Psoas muscle (tissue), 8 donors: ENCODE data around the gene HMX2. TPM values are rescaled to one million over a fixed set of nuclear protein-coding genes. Genes with fewer than 3 reads are reported as not detected.

Experiments
- ATAC-seq, 4 donors: fragments of 200-7000 bp; cut with Tn5 transposase; one replicate each; pipeline ENCODE4 v1.9.1; 2020; ENCODE audit warnings: moderate library complexity in 3 of 4, mild to moderate bottlenecking in 2 of 4
- DNase-seq, 2 donors: peaks; one replicate each; pipeline ENCODE4 v3.0.0-alpha.2; 2020
- H3K27ac ChIP-seq: fragments of 200-600 bp; one replicate; pipeline ENCODE4 v1.8.0; 2022
- H3K27me3 ChIP-seq, 3 donors: fragments of 200-600 bp in 1 of 3; one replicate each; pipeline versions ENCODE4 v1.6.1 to v1.8.0; 2013 to 2022; ENCODE audit warnings: low read length in 2 of 3, mild to moderate bottlenecking in 2 of 3, moderate library complexity in 1 of 3; ENCODE audit not compliant: insufficient read depth in 3 of 3
- H3K36me3 ChIP-seq, 2 donors: fragments of 200-600 bp in 1 of 2; one replicate each; pipeline versions ENCODE4 v1.6.1 to v1.8.0; 2013 to 2022; ENCODE audit warnings: low read depth in 1 of 2, mild to moderate bottlenecking in 1 of 2, moderate library complexity in 1 of 2; ENCODE audit not compliant: insufficient read depth in 1 of 2
- H3K4me1 ChIP-seq: fragments of 200-600 bp; one replicate; pipeline ENCODE4 v1.8.0; 2022
- H3K4me3 ChIP-seq: fragments of 200-600 bp; one replicate; pipeline ENCODE4 v1.8.0; 2022; ENCODE audit warnings: mild to moderate bottlenecking
- H3K9me3 ChIP-seq: fragments of 200-600 bp; one replicate; pipeline ENCODE4 v1.8.0; 2022
- WGBS, 3 donors: extraction: QIAGEN DNeasy Blood & Tissue Kit; methylation state at CpG; one replicate each; pipeline versions ENCODE4 v1.1.6 to v1.1.7; 2013; 5-methylcytosine and 5-hydroxymethylcytosine counted together
- intact Hi-C, 2 donors: fragments of 100-400 bp; cut with DNase I; formaldehyde crosslinking; loops; one replicate each; pipeline versions ENCODE4 v1.11.0 to v1.14.2; 2022
- polyA plus RNA-seq, 3 donors: library from polyadenylated mRNA; stranded (reverse); fragments of 200-250 nt; gene quantifications; one replicate each; pipeline ENCODE4 v1.2.3, GENCODE V29; 2013
- total RNA-seq, 4 donors: library from RNA; stranded (reverse); fragmentation: NEBNext Ultra II Directional in 2 of 4; extraction: Animal tissue kit (Norgen Biotek cat#: 25700) in 2 of 4; gene quantifications; one replicate each; pipeline versions ENCODE4 v1.2.1 to v1.2.4, GENCODE V29; 2021 to 2023
- TF ChIP-seq, protein P1 (sequence below): fragments of 200-600 bp; IDR thresholded peaks from one replicate; pipeline ENCODE4 v1.8.0; 2022; ENCODE audit warnings: antibody characterized with exemption
- donor health status: healthy with polysubstance abuse.
- donor health status: DM: no; HTN: no; CAD: no; lungs with moderate emphysema.
- donor health status: Bipolar disorder and iron deficiency.
- donor health status: healthy.
- donor health status: DM: yes; HTN: yes; CAD: no.
- donor health status: DM: no; HTN: no; CAD: no.
- donor health status: DM: no; HTN: no; CAD: no.
- donor health status: DM: yes; HTN: yes; CAD: no.

HMX2 gene
- total and polyA plus RNA-seq, 7 donors = not detected

DNA sequence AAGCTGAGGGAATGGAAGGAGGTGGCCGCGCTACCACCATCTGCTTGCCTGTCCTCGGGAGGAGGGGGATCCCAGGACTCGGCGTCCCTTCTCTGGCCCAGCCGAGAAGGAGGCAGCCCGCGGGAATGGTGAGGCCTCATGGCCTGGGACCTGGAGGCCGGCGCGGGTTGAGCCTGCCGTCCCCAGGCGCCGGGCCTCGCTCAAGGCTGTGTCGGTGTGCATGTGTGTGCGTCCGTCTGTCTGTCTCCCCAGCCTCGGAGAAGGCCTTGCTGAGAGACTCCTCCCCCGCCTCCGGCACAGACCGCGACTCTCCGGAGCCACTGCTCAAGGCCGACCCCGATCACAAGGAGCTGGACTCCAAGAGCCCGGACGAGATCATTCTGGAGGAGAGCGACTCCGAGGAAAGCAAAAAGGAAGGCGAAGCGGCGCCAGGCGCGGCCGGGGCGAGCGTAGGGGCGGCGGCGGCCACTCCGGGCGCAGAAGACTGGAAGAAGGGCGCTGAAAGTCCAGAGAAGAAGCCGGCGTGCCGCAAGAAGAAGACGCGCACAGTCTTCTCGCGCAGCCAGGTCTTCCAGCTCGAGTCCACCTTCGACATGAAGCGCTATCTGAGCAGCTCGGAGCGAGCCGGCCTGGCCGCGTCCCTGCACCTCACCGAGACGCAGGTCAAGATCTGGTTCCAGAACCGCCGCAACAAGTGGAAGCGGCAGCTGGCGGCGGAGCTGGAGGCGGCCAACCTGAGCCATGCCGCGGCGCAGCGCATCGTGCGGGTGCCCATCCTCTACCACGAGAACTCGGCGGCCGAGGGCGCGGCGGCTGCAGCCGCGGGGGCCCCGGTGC lies 10.9 kb upstream of the HMX2 start:
- DNase-seq = no peak
- H3K9me3 ChIP-seq = no peaks in the 10 kb centered on the region
- intact Hi-C loops = loop anchor here in 1 of 2 donors (10.0 kb wide), 1 partner anchor 828 kb away; no protein-coding TSS in a partner anchor
- peaks cover 0 to 100% (median 66%) of the 10 kb centered on the region in 3 donors for H3K27me3 ChIP-seq
- H3K36me3 ChIP-seq = no peaks in the 10 kb centered on the region
- H3K27ac ChIP-seq = no peak overlapping the region
- peaks cover 29% of the 10 kb centered on the region for H3K4me1 ChIP-seq
- TF ChIP-seq, protein P1, sequence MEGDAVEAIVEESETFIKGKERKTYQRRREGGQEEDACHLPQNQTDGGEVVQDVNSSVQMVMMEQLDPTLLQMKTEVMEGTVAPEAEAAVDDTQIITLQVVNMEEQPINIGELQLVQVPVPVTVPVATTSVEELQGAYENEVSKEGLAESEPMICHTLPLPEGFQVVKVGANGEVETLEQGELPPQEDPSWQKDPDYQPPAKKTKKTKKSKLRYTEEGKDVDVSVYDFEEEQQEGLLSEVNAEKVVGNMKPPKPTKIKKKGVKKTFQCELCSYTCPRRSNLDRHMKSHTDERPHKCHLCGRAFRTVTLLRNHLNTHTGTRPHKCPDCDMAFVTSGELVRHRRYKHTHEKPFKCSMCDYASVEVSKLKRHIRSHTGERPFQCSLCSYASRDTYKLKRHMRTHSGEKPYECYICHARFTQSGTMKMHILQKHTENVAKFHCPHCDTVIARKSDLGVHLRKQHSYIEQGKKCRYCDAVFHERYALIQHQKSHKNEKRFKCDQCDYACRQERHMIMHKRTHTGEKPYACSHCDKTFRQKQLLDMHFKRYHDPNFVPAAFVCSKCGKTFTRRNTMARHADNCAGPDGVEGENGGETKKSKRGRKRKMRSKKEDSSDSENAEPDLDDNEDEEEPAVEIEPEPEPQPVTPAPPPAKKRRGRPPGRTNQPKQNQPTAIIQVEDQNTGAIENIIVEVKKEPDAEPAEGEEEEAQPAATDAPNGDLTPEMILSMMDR = no peak
- WGBS, 3 donors = 1% methylated on average over 79 to 83 of the region's 83 CpGs
- peak overlapping the region; percentile 60 for H3K4me3 ChIP-seq
- peak in 2 of 4 donors; percentile 17 to 20 for ATAC-seq

DNA sequence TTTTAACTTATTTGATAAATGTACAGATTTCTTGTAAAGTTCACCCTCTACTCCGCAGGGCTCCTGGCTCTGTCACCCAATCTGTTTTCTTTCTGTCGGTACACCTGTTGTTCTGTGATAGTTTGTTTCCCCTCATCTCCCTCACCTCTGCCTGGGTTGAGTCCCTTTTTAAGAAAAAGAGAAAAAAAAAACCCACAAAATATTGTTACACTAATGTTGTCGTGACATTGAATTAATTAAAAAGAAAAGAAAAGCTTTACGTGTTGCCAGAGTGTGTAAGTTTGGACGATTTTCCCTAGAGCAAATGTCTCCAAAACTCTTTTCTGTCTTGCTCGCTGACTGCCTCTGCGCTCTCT lies 8.8 kb upstream of the HMX2 start:
- ATAC-seq (no peak), DNase-seq (no peak)
- peaks cover 17% of the 10 kb centered on the region for H3K4me1 ChIP-seq
- no peak overlapping the region for H3K4me3 ChIP-seq
- H3K9me3 ChIP-seq = no peaks in the 10 kb centered on the region
- intact Hi-C loops = loop anchor here in 1 of 2 donors (10.0 kb wide), 1 partner anchor 826 kb away; no protein-coding TSS in a partner anchor
- peaks cover 0 to 100% (median 71%) of the 10 kb centered on the region in 3 donors for H3K27me3 ChIP-seq
- no peaks in the 10 kb centered on the region for H3K36me3 ChIP-seq
- 7 to 11% (median 11%) methylated on average over 7 of the region's 7 CpGs for WGBS, 3 donors
- TF ChIP-seq, protein P1 = no peak
- no peak overlapping the region for H3K27ac ChIP-seq

DNA sequence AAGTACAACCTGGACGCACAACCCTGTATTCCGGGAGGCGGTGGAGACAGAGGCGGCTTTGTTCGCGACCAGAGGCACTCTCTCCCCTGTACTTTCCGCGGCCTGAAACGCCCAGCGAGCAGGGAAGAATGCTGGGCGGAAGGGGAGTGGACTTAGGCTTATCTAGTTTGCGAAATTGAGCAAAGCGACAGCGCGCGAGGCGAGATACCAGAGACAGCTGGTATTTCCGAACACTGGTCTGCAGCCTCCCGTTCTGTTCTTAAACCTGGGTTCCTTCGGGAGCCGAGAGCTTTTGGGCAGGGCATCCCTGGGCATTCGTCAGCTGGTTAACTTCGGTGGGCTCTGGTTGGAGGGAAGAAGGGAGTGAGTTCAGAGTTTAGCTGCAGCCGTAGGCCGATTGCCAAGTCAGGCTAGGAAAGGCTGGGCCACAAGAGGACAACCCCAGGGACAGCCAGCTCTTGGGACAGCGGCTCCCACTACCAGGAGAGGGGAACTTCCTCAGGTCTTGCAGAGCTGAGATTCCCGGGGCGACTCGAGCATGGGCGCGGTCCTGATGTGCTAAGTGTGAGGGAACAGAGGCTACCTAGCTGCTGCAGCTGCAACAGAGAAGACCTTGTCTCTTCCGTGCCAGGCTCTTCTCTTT lies 8.3 kb upstream of the HMX2 start:
- 2 to 4% (median 3%) methylated on average over 32 of the region's 32 CpGs for WGBS, 3 donors
- peaks cover 0 to 100% (median 70%) of the 10 kb centered on the region in 3 donors for H3K27me3 ChIP-seq
- peaks cover 17% of the 10 kb centered on the region for H3K4me1 ChIP-seq
- intact Hi-C loops = loop anchor here in 1 of 2 donors (10.0 kb wide), 1 partner anchor 825 kb away; no protein-coding TSS in a partner anchor
- TF ChIP-seq, protein P1 = no peak
- no peak for DNase-seq
- no peak for ATAC-seq
- H3K9me3 ChIP-seq = no peaks in the 10 kb centered on the region
- H3K36me3 ChIP-seq = no peaks in the 10 kb centered on the region
- no peak overlapping the region for H3K27ac ChIP-seq
- no peak overlapping the region for H3K4me3 ChIP-seq

DNA sequence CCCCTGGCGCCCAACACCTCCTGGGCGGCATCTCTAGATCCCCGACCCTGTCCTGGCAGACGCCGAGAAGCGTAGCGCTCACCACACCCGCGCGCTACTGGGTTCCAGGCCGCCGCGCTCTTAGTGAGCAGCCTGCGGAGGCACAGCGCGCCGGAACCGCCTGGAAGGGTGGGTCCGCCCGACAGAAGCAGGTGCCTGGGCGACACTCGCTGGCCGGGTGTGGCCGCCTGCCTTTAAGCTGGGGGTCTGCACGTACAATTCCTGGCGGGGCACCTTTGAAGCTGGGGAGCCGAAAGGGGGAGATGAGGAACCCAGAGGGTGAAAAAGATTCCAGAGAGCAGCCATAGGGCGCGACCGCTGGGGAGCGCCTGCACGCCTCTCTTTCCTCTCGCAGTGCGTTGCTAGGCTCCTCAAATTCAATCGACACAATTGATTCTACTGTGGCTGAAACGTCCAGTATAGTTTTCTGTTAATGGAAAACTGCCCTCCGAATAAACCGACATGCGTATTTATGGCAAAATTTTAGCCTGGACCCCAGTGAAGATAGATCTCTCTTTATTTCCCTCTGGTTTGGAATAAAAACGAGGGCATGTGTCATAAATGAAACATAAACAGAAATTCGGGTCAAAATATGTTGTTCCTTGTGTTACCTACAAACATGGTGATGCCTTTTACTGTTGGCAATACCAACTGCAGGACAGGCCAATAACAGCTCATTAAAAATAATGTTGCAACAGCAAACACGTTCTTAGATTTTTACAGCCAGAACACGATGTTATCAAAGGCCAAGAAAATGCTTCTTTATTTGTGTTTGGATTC lies 7.6 kb upstream of the HMX2 start:
- H3K4me1 ChIP-seq = peaks cover 13% of the 10 kb centered on the region

More for the DNA sequence above, 7.6 kb upstream of the HMX2 start:
- intact Hi-C loops = no loop called here
- Histone ChIP-seq H3K36me3 (no peaks in the 10 kb centered on the region), H3K27ac (no peak overlapping the region), H3K27me3 (peaks cover 0 to 100% (median 68%) of the 10 kb centered on the region in 3 donors), H3K4me3 (no peak overlapping the region), H3K9me3 (no peaks in the 10 kb centered on the region)
- 4% methylated on average over 43 of the region's 43 CpGs for WGBS, 3 donors
- DNase-seq (no peak), ATAC-seq (no peak)
- TF ChIP-seq, protein P1 = no peak
